Glomerular endothelial cell (primary cell): ENCODE data around the gene PRR36. TPM values are rescaled to one million over a fixed set of nuclear protein-coding genes. Genes with fewer than 3 reads are reported as not detected.

Experiments
- DNase-seq: peaks from one replicate; pipeline ENCODE4 v3.0.0-alpha.2; 2011; ENCODE audit warnings: low read depth, low spot score; ENCODE audit errors: extremely low read depth
- total RNA-seq: library from RNA; depleted of rRNA; stranded (reverse); fragments of >200 nt; gene quantifications from 2 replicates; pipeline ENCODE4 v1.2.3, GENCODE V29; 2015

PRR36 gene
- total RNA-seq, 1 donor from 2014 or later: not detected

- DNase-seq: no peak
These were observed 50.4 kb downstream of the PRR36 start for GRCh38 chr19:7823686-7824301.

DNA sequence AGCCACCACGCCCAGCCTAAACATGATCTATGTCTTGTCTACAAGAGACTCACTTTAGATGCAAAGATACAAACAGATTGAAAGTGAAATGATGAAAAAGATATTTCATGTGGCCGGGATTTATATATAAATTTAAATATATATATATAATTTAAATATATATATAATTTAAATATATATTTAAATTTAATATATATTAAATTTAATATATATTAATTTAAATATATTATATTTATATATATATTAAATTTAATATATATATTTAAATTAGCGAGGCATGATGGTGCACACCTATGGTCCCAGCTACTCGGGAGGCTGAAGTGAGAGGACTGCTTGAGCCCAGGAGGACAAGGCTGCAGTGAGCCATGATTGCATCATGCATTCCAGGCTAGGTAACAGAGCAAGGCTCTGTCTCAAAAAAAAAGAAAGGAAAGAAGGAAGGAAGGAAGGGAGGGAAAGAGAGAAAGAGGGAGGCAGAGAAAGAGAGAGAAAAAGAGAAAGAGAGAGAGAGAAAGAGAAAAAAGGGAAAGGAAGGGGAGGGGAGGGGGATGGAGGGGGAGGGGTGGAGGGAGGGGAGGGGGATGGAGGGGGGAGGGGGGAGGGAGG, 51.2 kb downstream of the PRR36 start:
- DNase-seq: no peak

- no peak for DNase-seq
These were observed 53.6 kb downstream of the PRR36 start for GRCh38 chr19:7820588-7820987.

- no peak for DNase-seq
These were observed 54.9 kb downstream of the PRR36 start for GRCh38 chr19:7819337-7819736.

DNA sequence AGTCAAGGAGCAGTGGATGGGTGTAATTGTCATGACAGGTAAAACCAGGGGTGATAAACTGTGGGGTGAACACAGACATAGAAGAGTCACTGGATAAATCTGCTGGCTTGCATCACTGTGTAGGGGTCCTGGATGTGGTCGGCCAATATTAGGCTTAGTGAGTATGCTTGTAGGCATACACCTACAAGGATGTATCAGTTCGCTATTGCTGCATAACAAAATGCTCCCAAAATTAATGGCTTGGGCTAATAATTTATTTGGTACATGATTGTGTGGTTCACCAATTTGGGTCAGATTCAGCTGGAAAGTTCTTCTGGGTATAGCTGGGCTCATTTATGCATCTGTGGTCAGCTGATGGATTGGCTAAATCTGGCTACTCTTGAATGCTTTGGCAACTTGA, 55.4 kb downstream of the PRR36 start:
- DNase-seq: no peak

Other genes with a start within 250 kb of the PRR36 start
- gene XAB2, start 244.8 kb downstream of the PRR36 start, total RNA-seq: 40.5 and 46.3 TPM in 2 replicates
- 32.3 and 37.1 TPM in 2 replicates for gene PET100, start 244.6 kb downstream of the PRR36 start, total RNA-seq
- gene PCP2, start 240.7 kb downstream of the PRR36 start, total RNA-seq: not detected in 2 replicates
- 33.4 and 47.7 TPM in 2 replicates for gene STXBP2, start 237.3 kb downstream of the PRR36 start, total RNA-seq
- not detected in 2 replicates for gene RETN, start 205.3 kb downstream of the PRR36 start, total RNA-seq
- not detected in 2 replicates for gene MCEMP1, start 197.3 kb downstream of the PRR36 start, total RNA-seq
- 132 and 170 TPM in 2 replicates for gene TRAPPC5, start 193.6 kb downstream of the PRR36 start, total RNA-seq
- gene FCER2, start 172.3 kb downstream of the PRR36 start, total RNA-seq: not detected in 2 replicates
- gene CLEC4G, start 142.3 kb downstream of the PRR36 start, total RNA-seq: not detected in 2 replicates
- not detected in 2 replicates for gene CD209, start 126.9 kb downstream of the PRR36 start, total RNA-seq
- 0.19 and 0.64 TPM in 2 replicates for gene CLEC4M, start 111.1 kb downstream of the PRR36 start, total RNA-seq
- 27.1 and 32.1 TPM in 2 replicates for gene EVI5L, start 44.2 kb downstream of the PRR36 start, total RNA-seq
- 2.8 and 3.0 TPM in 2 replicates for gene LRRC8E, start 14.1 kb upstream of the PRR36 start, total RNA-seq
- gene MAP2K7, start 29.5 kb upstream of the PRR36 start, total RNA-seq: 10.6 and 16.5 TPM in 2 replicates
- gene TGFBR3L, start 40.4 kb upstream of the PRR36 start, total RNA-seq: 0.76 and 1.7 TPM in 2 replicates
- gene SNAPC2, start 45.9 kb upstream of the PRR36 start, total RNA-seq: 32.6 and 37.7 TPM in 2 replicates
- gene CTXN1, start 51.7 kb upstream of the PRR36 start, total RNA-seq: 47.1 and 50.5 TPM in 2 replicates
- 58.4 and 63.6 TPM in 2 replicates for gene TIMM44, start 69.3 kb upstream of the PRR36 start, total RNA-seq
- 57.1 and 76.3 TPM in 2 replicates for gene ELAVL1, start 131.3 kb upstream of the PRR36 start, total RNA-seq
- not detected in 2 replicates for gene CCL25, start 178.4 kb upstream of the PRR36 start, total RNA-seq